Nephron progenitor cell (in vitro differentiated cells): ENCODE results near the gene ZKSCAN2.

Source experiments
- DNase-seq: peaks from one replicate; pipeline ENCODE4 v3.0.0; 2021
- H3K27ac Mint-ChIP-seq: 2 replicates; pipeline ENCODE4 v1.8.0; 2021; ENCODE audit warnings: mild to moderate bottlenecking, moderate library complexity, mixed read lengths
- H3K27me3 Mint-ChIP-seq: 2 replicates; pipeline ENCODE4 v1.8.0; 2021; ENCODE audit warnings: mild to moderate bottlenecking, low read depth, mixed read lengths; ENCODE audit not compliant: poor library complexity
- H3K36me3 Mint-ChIP-seq: 2 replicates; pipeline ENCODE4 v1.8.0; 2021; ENCODE audit warnings: low read depth, mixed read lengths
- H3K4me1 Mint-ChIP-seq: 2 replicates; pipeline ENCODE4 v1.8.0; 2021; ENCODE audit warnings: mixed read lengths
- H3K4me3 Mint-ChIP-seq: 2 replicates; pipeline ENCODE4 v1.8.0; 2021; ENCODE audit warnings: mild to moderate bottlenecking, moderate library complexity, mixed read lengths
- H3K9me3 Mint-ChIP-seq: 2 replicates; pipeline ENCODE4 v1.8.0; 2021; ENCODE audit warnings: mild to moderate bottlenecking, moderate library complexity, mixed read lengths
- CTCF ChIP-seq: fragments of 200-600 bp; sonication (generic); IDR thresholded peaks from 2 replicates; pipeline ENCODE4 v1.5.0; 2021; ENCODE audit warnings: antibody characterized with exemption

The ZKSCAN2 gene

GRCh38 chr16:25189305-25189704 lies 68.3 kb downstream of the ZKSCAN2 start:
- Mint-ChIP-seq H3K27ac (peak overlapping the region; percentile 27), H3K4me1 (peaks cover 13% of the 10 kb centered on the region), H3K36me3 (no peaks in the 10 kb centered on the region), H3K27me3 (peaks cover 6% of the 10 kb centered on the region), H3K9me3 (no peaks in the 10 kb centered on the region), H3K4me3 (no peak overlapping the region)
- no peak for TF ChIP-seq CTCF
- DNase-seq: no peak

GRCh38 chr16:25187491-25187795 lies 70.2 kb downstream of the ZKSCAN2 start:
- TF ChIP-seq CTCF: no peak
- Mint-ChIP-seq H3K27ac (peak overlapping the region; percentile 9), H3K4me3 (no peak overlapping the region), H3K27me3 (peaks cover 6% of the 10 kb centered on the region), H3K36me3 (no peaks in the 10 kb centered on the region), H3K4me1 (peaks cover 12% of the 10 kb centered on the region), H3K9me3 (no peaks in the 10 kb centered on the region)
- DNase-seq: no peak
